HG03159 (cell line): ENCODE measurements around the gene JOSD2.

Experiments used
- ATAC-seq: cut with Tn5 transposase; IDR thresholded peaks from one replicate; pipeline ENCODE4 v1.9.1; 2021; ENCODE audit warnings: mild to moderate bottlenecking, moderate library complexity; ENCODE audit not compliant: unreplicated experiment

JOSD2 gene

DNA sequence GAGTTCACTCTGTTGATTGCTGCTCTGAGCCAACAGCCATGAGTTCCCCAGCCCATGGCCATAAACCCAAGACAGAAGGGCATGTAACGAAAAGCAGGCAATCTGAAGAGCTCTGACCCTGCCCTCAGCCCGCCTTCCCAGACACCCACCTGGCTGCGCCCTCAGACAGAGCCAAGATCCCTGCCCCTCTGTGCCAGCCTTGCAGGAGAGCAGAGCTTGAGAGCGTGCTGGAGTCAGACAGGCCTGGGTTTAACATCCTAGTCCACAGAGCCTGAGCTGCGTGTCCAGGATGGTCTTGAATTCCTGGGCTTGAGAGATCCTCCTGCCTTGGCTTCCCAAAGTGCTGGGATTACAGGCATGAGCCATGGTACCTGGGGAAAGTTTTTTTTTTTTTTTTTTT lies 53.7 kb downstream of the JOSD2 start:
- no peak for ATAC-seq
